CD4-positive, alpha-beta T cell treated with Interleukin-17A for 1 hour (primary cell): ENCODE data around the gene FEM1A.
A peak's percentile ranks its signal among the peaks of the same experiment; 100 is the strongest.
"Not testable (repeated sequence)": the region's sequence is repeated elsewhere in the genome, so short reads cannot be mapped to it uniquely, and the experiment has no call there.

Experiments used
- DNase-seq: peaks from one replicate; pipeline ENCODE4 v3.0.0-alpha.2; 2020

Gene FEM1A

GRCh38 chr19:4815426-4816201 is 24.1 kb downstream of the FEM1A start:
- peak; percentile 84 for DNase-seq

GRCh38 chr19:4816202-4816949 is 24.8 kb downstream of the FEM1A start:
- DNase-seq, result no peak

GRCh38 chr19:4816950-4817278 is 25.4 kb downstream of the FEM1A start:
- DNase-seq, result no peak

GRCh38 chr19:4817467-4818277 is 26.1 kb downstream of the FEM1A start:
- DNase-seq, result no peak

- DNase-seq, result no peak
Observed at GRCh38 chr19:4821265-4821664, 29.7 kb downstream of the FEM1A start.

- DNase-seq, result not testable (repeated sequence)
Observed at GRCh38 chr19:4822354-4822753, 30.8 kb downstream of the FEM1A start.

- no peak for DNase-seq
Observed at GRCh38 chr19:4823577-4823976, 32.0 kb downstream of the FEM1A start.

- DNase-seq, result peak; percentile 34
Observed at GRCh38 chr19:4829001-4829712, 37.6 kb downstream of the FEM1A start.

- no peak for DNase-seq
Observed at GRCh38 chr19:4830332-4830731, 38.8 kb downstream of the FEM1A start.

GRCh38 chr19:4830768-4831265 is 39.3 kb downstream of the FEM1A start:
- DNase-seq, result no peak

- peak; percentile 91 for DNase-seq
Observed at GRCh38 chr19:4831304-4831978, 39.9 kb downstream of the FEM1A start, which contains the start of gene TICAM1. TSS of gene TICAM1 (minus strand) at chr19:4831712. CDS start at chr19:4818377, 13,335 bp downstream.

GRCh38 chr19:4831979-4832340 is 40.4 kb downstream of the FEM1A start:
- not testable (repeated sequence) for DNase-seq

GRCh38 chr19:4832776-4833175 is 41.2 kb downstream of the FEM1A start:
- no peak for DNase-seq

GRCh38 chr19:4839192-4839591 is 47.7 kb downstream of the FEM1A start:
- no peak for DNase-seq

GRCh38 chr19:4843647-4843965 is 52.1 kb downstream of the FEM1A start:
- DNase-seq, result no peak

- no peak for DNase-seq
Observed at GRCh38 chr19:4844348-4845179, 53.0 kb downstream of the FEM1A start.

- DNase-seq, result not testable (repeated sequence)
Observed at GRCh38 chr19:4845975-4846374, 54.4 kb downstream of the FEM1A start.

- no peak for DNase-seq
Observed at GRCh38 chr19:4847190-4847973, 55.8 kb downstream of the FEM1A start.

GRCh38 chr19:4849019-4849418 is 57.5 kb downstream of the FEM1A start:
- DNase-seq, result no peak
